GM18519 (cell line): Measurements from ENCODE around the gene GPC2.
"Not testable (repeated sequence)": the region's sequence is repeated elsewhere in the genome, so short reads cannot be mapped to it uniquely, and the experiment has no call there.

Experiments
- ATAC-seq: cut with Tn5 transposase; IDR thresholded peaks from one replicate; pipeline ENCODE4 v1.9.1; 2021; ENCODE audit warnings: mild to moderate bottlenecking, moderate library complexity; ENCODE audit not compliant: unreplicated experiment, low FRiP score

GPC2 gene

GRCh38 chr7:100177045-100178001, at the start of gene GPC2, which contains the start of gene STAG3:
TSS of gene GPC2 (minus strand) at chr7:100177381. CDS start at chr7:100177199, 182 bp downstream.
TSS of gene STAG3 (plus strand) at chr7:100177918. CDS start at chr7:100180557, 2,639 bp downstream.
- peak; percentile 56 for ATAC-seq

- not testable (repeated sequence) for ATAC-seq
Measured at GRCh38 chr7:100224891-100225290, 47.7 kb upstream of the GPC2 start.

- ATAC-seq, result not testable (repeated sequence)
Measured at GRCh38 chr7:100223376-100223927, 46.3 kb upstream of the GPC2 start.

- no peak for ATAC-seq
Measured at GRCh38 chr7:100222445-100223132, 45.4 kb upstream of the GPC2 start.

- ATAC-seq, result no peak
Measured at GRCh38 chr7:100221767-100222444, 44.7 kb upstream of the GPC2 start.

- no peak for ATAC-seq
Measured at GRCh38 chr7:100221231-100221718, 44.1 kb upstream of the GPC2 start.

- ATAC-seq, result no peak
Measured at GRCh38 chr7:100220586-100221230, 43.5 kb upstream of the GPC2 start.

GRCh38 chr7:100219801-100220585, 42.8 kb upstream of the GPC2 start, which contains the start of gene PVRIG:
TSS of gene PVRIG (plus strand) at chr7:100219949. CDS start at chr7:100219971, 22 bp downstream.
- ATAC-seq, result not testable (repeated sequence)

GRCh38 chr7:100219271-100219737, 42.1 kb upstream of the GPC2 start:
- no peak for ATAC-seq

GRCh38 chr7:100217934-100218333, 40.8 kb upstream of the GPC2 start:
- ATAC-seq, result not testable (repeated sequence)

GRCh38 chr7:100215895-100216294, 38.7 kb upstream of the GPC2 start:
- ATAC-seq, result no peak

- not testable (repeated sequence) for ATAC-seq
Measured at GRCh38 chr7:100214356-100214755, 37.2 kb upstream of the GPC2 start.

- ATAC-seq, result no peak
Measured at GRCh38 chr7:100213672-100214071, 36.5 kb upstream of the GPC2 start.

GRCh38 chr7:100212631-100213286, 35.6 kb upstream of the GPC2 start:
- ATAC-seq, result no peak

GRCh38 chr7:100211342-100211780, 34.2 kb upstream of the GPC2 start:
- ATAC-seq, result no peak

GRCh38 chr7:100210805-100211204, 33.6 kb upstream of the GPC2 start:
- no peak for ATAC-seq

GRCh38 chr7:100209493-100209892, 32.3 kb upstream of the GPC2 start:
- ATAC-seq, result no peak

GRCh38 chr7:100208911-100209408, 31.8 kb upstream of the GPC2 start:
- ATAC-seq, result peak; percentile 60
